Sigmoid colon (tissue), 7 donors: ENCODE data around the gene TRIM44. TPM values are rescaled to one million over a fixed set of nuclear protein-coding genes. Genes with fewer than 3 reads are reported as not detected.

Experiments
- DNase-seq: peaks from one replicate; pipeline ENCODE4 v3.0.0-alpha.2; 2019
- H3K27ac ChIP-seq, 4 donors: fragments of 200-600 bp; sonication (generic); one replicate each; pipeline ENCODE4 v1.5.1; 2016 to 2019; ENCODE audit warnings: mild to moderate bottlenecking in 1 of 4
- H3K27me3 ChIP-seq, 3 donors: fragments of 200-600 bp; sonication (generic); one replicate each; pipeline ENCODE4 v1.5.1; 2019; ENCODE audit warnings: mild to moderate bottlenecking in 1 of 3
- H3K36me3 ChIP-seq, 4 donors: fragments of 200-600 bp; sonication (generic); one replicate each; pipeline ENCODE4 v1.5.1; 2016 to 2019
- H3K4me1 ChIP-seq, 4 donors: fragments of 200-600 bp; sonication (generic); one replicate each; pipeline ENCODE4 v1.5.1; 2017 to 2019
- H3K4me3 ChIP-seq, 4 donors: fragments of 200-600 bp; sonication (generic); one replicate each; pipeline ENCODE4 v1.5.1; 2017 to 2019; ENCODE audit warnings: mild to moderate bottlenecking in 2 of 4, moderate library complexity in 1 of 4
- H3K9me3 ChIP-seq, 4 donors: fragments of 200-600 bp in 3 of 4; sonication (generic) in 3 of 4; one replicate each; pipeline versions ENCODE4 v1.5.1 to v1.6.1; 2013 to 2019
- EP300 ChIP-seq, 4 donors: sonication (generic); formaldehyde crosslinking; IDR thresholded peaks; one replicate each; pipeline ENCODE4 v1.6.1; 2017; ENCODE audit warnings: antibody characterized with exemption in 4 of 4
- POLR2A ChIP-seq, 2 donors: fragments of 450-650 bp; IDR thresholded peaks; one replicate each; pipeline ENCODE4 v1.6.1; 2016; ENCODE audit warnings: antibody characterized with exemption in 2 of 2, mild to moderate bottlenecking in 2 of 2, moderate library complexity in 2 of 2
- POLR2AphosphoS5 ChIP-seq, 4 donors: sonication (generic); formaldehyde crosslinking; IDR thresholded peaks; one replicate each; pipeline ENCODE4 v1.6.1; 2017; ENCODE audit warnings: antibody characterized with exemption in 4 of 4
- WGBS, 2 donors: extraction: QIAGEN DNeasy Blood & Tissue Kit; methylation state at CpG; one replicate each; pipeline ENCODE4 v1.1.7; 2013; 5-methylcytosine and 5-hydroxymethylcytosine counted together
- intact Hi-C: fragments of 100-400 bp; cut with DNase I; formaldehyde crosslinking; loops from one replicate; pipeline ENCODE4 v1.15.1; 2023
- polyA plus RNA-seq, 3 donors: library from polyadenylated mRNA; stranded (reverse); fragments of 200-250 nt; gene quantifications; one replicate each; pipeline ENCODE4 v1.2.3, GENCODE V29; 2013
- total RNA-seq, 4 donors: library from RNA; depleted of rRNA; stranded (reverse); fragments of >200 nt; gene quantifications; one replicate each; pipeline ENCODE4 v1.1.0, GENCODE V29; 2016
- TF ChIP-seq, protein P1 (sequence below), 4 experiments: fragments of 450-650 bp in 3 of 4; fragments of 200-600 bp in 1 of 4; IDR thresholded peaks; one replicate each; pipeline ENCODE4 v1.5.1; 2016 to 2019; ENCODE audit warnings: antibody characterized with exemption in 4 of 4, mild to moderate bottlenecking in 3 of 4, moderate library complexity in 2 of 4
- donor health status: healthy with polysubstance abuse.
- donor health status: Bipolar disorder and iron deficiency.
- donor health status: healthy.

TRIM44 gene
- total and polyA plus RNA-seq, 7 donors, result 8.4 to 97.2 (median 23.0) TPM

DNA sequence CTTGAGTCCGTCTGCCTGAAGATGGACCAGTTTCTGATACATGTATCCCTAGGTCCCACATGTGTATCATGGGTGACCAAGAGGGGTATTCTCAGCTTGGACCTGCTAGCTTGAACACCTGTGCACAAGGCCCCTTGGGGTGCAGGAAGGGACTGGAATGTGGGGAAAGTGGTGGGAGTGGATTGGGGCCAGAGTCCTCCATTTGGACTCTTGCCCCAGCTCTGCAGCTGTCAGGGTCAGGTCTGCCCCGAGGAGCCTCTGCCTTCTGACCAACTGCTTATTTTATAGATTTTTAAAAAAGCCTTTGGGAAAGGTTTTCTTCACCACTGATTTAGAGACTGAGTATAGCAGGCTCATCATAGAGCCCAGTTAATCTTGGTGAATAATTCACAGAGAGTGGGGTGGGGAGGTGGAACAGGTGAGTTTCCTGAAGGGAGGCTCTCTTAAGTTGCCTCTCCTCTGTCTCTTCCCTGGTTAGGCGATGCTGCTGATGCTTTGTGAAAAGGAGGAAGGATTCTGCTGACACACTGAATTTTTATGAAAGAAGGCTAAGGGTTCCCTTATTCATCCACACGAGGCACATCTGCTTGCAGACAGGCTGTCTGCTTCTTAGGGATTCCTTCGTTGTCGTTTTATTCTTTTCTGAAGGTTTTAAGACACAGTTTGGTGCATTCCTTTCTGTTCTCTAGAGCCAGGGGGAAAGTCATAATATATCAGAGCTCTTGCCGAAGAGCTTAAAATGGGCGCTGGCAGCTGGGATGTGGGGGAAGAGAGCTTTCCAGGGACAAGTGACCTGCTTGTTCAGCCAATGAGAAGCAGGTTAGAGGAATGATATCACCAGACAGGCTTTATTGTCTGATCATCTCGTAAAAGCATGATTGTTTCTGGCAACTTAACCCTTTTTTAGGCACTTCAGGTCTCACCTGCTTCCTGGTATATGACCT is 19.9 kb downstream of the TRIM44 start:
- DNase-seq, result no peak
- Histone ChIP-seq H3K27ac (no peak overlapping the region), H3K9me3 (no peaks in the 10 kb centered on the region), H3K4me3 (no peak overlapping the region), H3K4me1 (peaks cover 0 to 21% (median 14%) of the 10 kb centered on the region in 4 donors), H3K36me3 (peaks cover 0 to 27% (median 9%) of the 10 kb centered on the region in 4 donors), H3K27me3 (no peaks in the 10 kb centered on the region)
- TF ChIP-seq POLR2A (IDR thresholded peaks at IDR 0.05) (no peak), EP300 (IDR thresholded peaks at IDR 0.05) (no peak), POLR2AphosphoS5 (IDR thresholded peaks at IDR 0.05) (no peak)
- TF ChIP-seq, protein P1, sequence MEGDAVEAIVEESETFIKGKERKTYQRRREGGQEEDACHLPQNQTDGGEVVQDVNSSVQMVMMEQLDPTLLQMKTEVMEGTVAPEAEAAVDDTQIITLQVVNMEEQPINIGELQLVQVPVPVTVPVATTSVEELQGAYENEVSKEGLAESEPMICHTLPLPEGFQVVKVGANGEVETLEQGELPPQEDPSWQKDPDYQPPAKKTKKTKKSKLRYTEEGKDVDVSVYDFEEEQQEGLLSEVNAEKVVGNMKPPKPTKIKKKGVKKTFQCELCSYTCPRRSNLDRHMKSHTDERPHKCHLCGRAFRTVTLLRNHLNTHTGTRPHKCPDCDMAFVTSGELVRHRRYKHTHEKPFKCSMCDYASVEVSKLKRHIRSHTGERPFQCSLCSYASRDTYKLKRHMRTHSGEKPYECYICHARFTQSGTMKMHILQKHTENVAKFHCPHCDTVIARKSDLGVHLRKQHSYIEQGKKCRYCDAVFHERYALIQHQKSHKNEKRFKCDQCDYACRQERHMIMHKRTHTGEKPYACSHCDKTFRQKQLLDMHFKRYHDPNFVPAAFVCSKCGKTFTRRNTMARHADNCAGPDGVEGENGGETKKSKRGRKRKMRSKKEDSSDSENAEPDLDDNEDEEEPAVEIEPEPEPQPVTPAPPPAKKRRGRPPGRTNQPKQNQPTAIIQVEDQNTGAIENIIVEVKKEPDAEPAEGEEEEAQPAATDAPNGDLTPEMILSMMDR (IDR thresholded peaks at IDR 0.05), result no peak
- intact Hi-C loops, result no loop called here
- WGBS, 2 donors, result 22 to 58% methylated on average over 9 of the region's 9 CpGs

DNA sequence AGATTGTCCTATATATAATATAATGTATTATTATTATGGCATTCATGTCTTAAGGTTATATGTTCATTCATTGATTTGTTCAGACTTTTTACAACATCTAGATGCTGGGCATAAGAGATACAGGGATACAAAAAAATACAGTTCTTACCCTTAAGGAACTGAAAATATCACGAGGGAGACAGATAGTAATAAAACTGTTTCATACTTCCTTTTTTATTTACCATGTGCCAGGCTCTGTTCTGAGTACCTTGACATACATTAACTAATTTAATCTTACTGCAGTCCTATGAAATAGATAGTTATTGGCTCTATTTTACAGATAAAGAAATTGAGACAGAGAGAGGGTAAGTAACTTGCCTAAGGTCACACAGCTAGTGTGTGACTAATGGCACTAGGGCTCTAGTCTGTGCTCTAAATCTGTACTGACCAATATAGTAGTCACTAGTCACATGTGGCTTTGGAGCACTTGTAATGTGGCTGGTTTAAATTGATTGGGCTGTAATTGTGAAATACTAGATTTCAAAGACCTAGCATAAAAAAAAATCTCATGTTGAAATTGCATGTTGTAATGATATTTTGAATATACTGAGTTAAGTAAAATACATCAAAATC is 21.3 kb downstream of the TRIM44 start:
- 14 to 44% methylated on average over 1 of the region's 1 CpG for WGBS, 2 donors
- TF ChIP-seq EP300 (IDR thresholded peaks at IDR 0.05) (no peak), POLR2A (IDR thresholded peaks at IDR 0.05) (no peak), POLR2AphosphoS5 (IDR thresholded peaks at IDR 0.05) (no peak)
- TF ChIP-seq, protein P1 (IDR thresholded peaks at IDR 0.05), result no peak
- H3K27me3 ChIP-seq, result no peaks in the 10 kb centered on the region

DNA sequence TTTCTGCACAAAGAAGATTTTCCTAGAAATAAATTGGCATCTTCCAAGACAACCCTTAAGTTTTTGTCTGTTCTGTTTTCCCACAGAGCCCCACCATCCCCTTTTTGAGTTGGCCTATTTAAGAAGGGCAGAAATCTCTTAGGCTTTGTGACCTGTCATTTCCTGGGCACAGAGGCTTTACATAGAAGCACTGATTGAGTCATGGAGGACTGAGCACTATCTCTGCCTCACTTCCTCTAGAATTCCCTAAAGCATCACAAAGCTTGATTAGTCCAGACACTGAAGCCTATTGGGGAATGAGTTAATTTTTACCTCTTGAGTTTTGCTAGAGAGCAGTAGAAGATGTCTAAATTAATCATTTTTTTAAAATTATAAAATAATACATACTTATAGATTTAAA is 25.4 kb downstream of the TRIM44 start:
- Histone ChIP-seq H3K4me3 (no peak overlapping the region), H3K4me1 (peaks cover 0 to 8% (median 2%) of the 10 kb centered on the region in 4 donors), H3K27me3 (no peaks in the 10 kb centered on the region), H3K9me3 (no peaks in the 10 kb centered on the region), H3K36me3 (peaks cover 0 to 33% (median 12%) of the 10 kb centered on the region in 4 donors), H3K27ac (no peak overlapping the region)
- intact Hi-C loops, result no loop called here
- no peak for DNase-seq
- TF ChIP-seq POLR2A (IDR thresholded peaks at IDR 0.05), result no peak
- TF ChIP-seq EP300 (IDR thresholded peaks at IDR 0.05), result no peak
- TF ChIP-seq POLR2AphosphoS5 (IDR thresholded peaks at IDR 0.05), result no peak
- TF ChIP-seq, protein P1 (IDR thresholded peaks at IDR 0.05), result no peak

More for the DNA sequence above, 21.3 kb downstream of the TRIM44 start:
- no peak for DNase-seq
- peaks cover 0 to 33% (median 12%) of the 10 kb centered on the region in 4 donors for H3K36me3 ChIP-seq
- H3K4me1 ChIP-seq, result peaks cover 0 to 21% (median 14%) of the 10 kb centered on the region in 4 donors
- intact Hi-C loops, result no loop called here
- no peak overlapping the region for H3K27ac ChIP-seq
- H3K4me3 ChIP-seq, result no peak overlapping the region
- H3K9me3 ChIP-seq, result no peaks in the 10 kb centered on the region

DNA sequence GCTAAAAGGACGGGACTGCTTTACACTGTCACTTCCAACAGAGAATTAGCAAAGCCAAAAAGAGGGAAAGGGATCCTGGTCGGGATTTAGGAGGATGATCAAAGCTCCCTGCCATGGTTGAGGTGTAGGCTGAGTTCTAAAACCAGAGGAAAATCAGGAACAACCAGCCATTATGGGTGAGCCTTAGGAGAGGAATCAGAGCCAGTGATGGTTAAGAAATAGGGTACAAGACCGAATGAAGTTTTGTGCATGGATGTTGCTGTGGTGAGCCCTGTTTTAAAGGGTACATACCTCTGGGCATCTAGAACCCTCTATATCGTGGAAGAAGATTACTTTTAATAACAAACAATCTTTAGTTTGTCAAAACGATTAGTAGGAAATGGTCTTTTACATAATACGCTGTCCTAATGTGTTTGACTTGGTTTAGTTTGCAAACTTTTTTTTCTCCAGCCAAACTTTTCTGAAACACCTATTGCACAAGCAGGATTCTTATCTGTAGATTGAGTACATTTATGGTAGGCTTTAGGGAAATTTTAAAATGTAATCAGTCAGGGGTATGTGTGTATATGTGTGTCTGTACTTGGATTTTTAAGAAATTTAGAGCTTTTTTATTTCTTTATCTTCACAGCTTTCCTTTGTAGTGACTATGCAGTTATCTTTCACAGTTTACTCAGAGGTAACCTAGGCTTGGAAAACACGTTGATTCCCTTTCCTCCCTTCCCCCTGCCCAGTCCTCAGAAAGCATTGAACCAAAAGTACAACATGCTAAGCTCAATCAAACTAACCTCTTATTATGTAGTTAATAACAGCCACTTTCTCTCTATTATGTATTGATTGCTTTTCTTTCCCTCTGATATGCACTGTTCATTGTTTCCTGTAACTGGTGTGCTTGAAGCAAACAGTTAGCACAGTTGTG is 26.8 kb downstream of the TRIM44 start:
- H3K27me3 ChIP-seq, result no peaks in the 10 kb centered on the region
- H3K27ac ChIP-seq, result no peak overlapping the region
- TF ChIP-seq EP300 (IDR thresholded peaks at IDR 0.05), result no peak
- TF ChIP-seq POLR2A (IDR thresholded peaks at IDR 0.05), result no peak
- TF ChIP-seq, protein P1 (IDR thresholded peaks at IDR 0.05), result no peak
- no peak for TF ChIP-seq POLR2AphosphoS5 (IDR thresholded peaks at IDR 0.05)
- no peaks in the 10 kb centered on the region for H3K4me1 ChIP-seq
- peaks cover 0 to 33% (median 12%) of the 10 kb centered on the region in 4 donors for H3K36me3 ChIP-seq
- WGBS, 2 donors, result 86 to 87% methylated on average over 7 of the region's 7 CpGs
- no peak for DNase-seq
- no peak overlapping the region for H3K4me3 ChIP-seq
- intact Hi-C loops, result no loop called here
- H3K9me3 ChIP-seq, result no peaks in the 10 kb centered on the region
